Tibial artery (tissue), 4 donors: Measurements from ENCODE around the gene ARHGAP23.

Experiments used
- DNase-seq, 2 donors: peaks; one replicate each; pipeline ENCODE4 v3.0.0-alpha.2; 2019
- H3K27ac ChIP-seq, 2 donors: fragments of 200-600 bp; sonication (generic) in 1 of 2; 1 replicate in 1 of 2; 2 replicates in 1 of 2; pipeline ENCODE4 v1.5.1; 2018 to 2019; ENCODE audit warnings: mild to moderate bottlenecking in 1 of 2
- H3K27me3 ChIP-seq, 2 donors: fragments of 200-600 bp; sonication (generic) in 1 of 2; one replicate each; pipeline versions ENCODE4 v1.5.1 to v1.6.0; 2016 to 2019
- H3K36me3 ChIP-seq, 3 donors: fragments of 200-600 bp; sonication (generic) in 2 of 3; one replicate each; pipeline ENCODE4 v1.5.1; 2016 to 2019; ENCODE audit warnings: mild to moderate bottlenecking in 2 of 3
- H3K4me1 ChIP-seq, 4 donors: fragments of 200-600 bp; sonication (generic) in 2 of 4; 1 replicate in 3 of 4; 2 replicates in 1 of 4; pipeline ENCODE4 v1.5.1; 2016 to 2019
- H3K4me3 ChIP-seq, 2 donors: fragments of 200-600 bp; sonication (generic) in 1 of 2; 1 replicate in 1 of 2; 2 replicates in 1 of 2; pipeline ENCODE4 v1.5.1; 2018 to 2019; ENCODE audit warnings: mild to moderate bottlenecking in 2 of 2
- H3K9me3 ChIP-seq, 3 donors: fragments of 200-600 bp; sonication (generic) in 1 of 3; one replicate each; pipeline ENCODE4 v1.5.1; 2016 to 2019
- CTCF ChIP-seq, 2 experiments: fragments of 200-600 bp in 1 of 2; fragments of 450-650 bp in 1 of 2; IDR thresholded peaks; one replicate each; pipeline ENCODE4 v1.5.1; 2017 to 2019; ENCODE audit warnings: antibody characterized with exemption in 2 of 2, mild to moderate bottlenecking in 1 of 2, moderate library complexity in 1 of 2
- intact Hi-C: fragments of 100-400 bp; cut with DNase I; formaldehyde crosslinking; loops from one replicate; pipeline ENCODE4 v1.15.0; 2023; ENCODE audit warnings: low total_unique reads

ARHGAP23 gene

GRCh38 chr17:38457577-38458371 is 29.5 kb downstream of the ARHGAP23 start:
- DNase-seq, result no peak
- Histone ChIP-seq H3K27ac (no peak overlapping the region), H3K4me1 (peaks cover 0 to 50% (median 35%) of the 10 kb centered on the region in 4 donors), H3K27me3 (no peaks in the 10 kb centered on the region), H3K9me3 (no peaks in the 10 kb centered on the region), H3K4me3 (no peak overlapping the region), H3K36me3 (peaks cover 15 to 45% (median 34%) of the 10 kb centered on the region in 3 donors)
- no peak for TF ChIP-seq CTCF (IDR thresholded peaks at IDR 0.05)
- intact Hi-C loops, result no loop called here

GRCh38 chr17:38458521-38458920 is 30.3 kb downstream of the ARHGAP23 start:
- peaks cover 15 to 46% (median 34%) of the 10 kb centered on the region in 3 donors for H3K36me3 ChIP-seq
- no peak overlapping the region for H3K27ac ChIP-seq
- TF ChIP-seq CTCF (IDR thresholded peaks at IDR 0.05), result no peak
- intact Hi-C loops, result no loop called here
- no peak for DNase-seq
- no peaks in the 10 kb centered on the region for H3K9me3 ChIP-seq
- H3K27me3 ChIP-seq, result no peaks in the 10 kb centered on the region
- H3K4me1 ChIP-seq, result peaks cover 0 to 51% (median 38%) of the 10 kb centered on the region in 4 donors
- no peak overlapping the region for H3K4me3 ChIP-seq

GRCh38 chr17:38459567-38459966 is 31.3 kb downstream of the ARHGAP23 start:
- no peaks in the 10 kb centered on the region for H3K27me3 ChIP-seq
- H3K4me1 ChIP-seq, result peaks cover 0 to 55% (median 45%) of the 10 kb centered on the region in 4 donors
- no peaks in the 10 kb centered on the region for H3K9me3 ChIP-seq
- no peak for DNase-seq
- H3K36me3 ChIP-seq, result peaks cover 15 to 46% (median 34%) of the 10 kb centered on the region in 3 donors
- no peak overlapping the region for H3K4me3 ChIP-seq
- intact Hi-C loops, result no loop called here
- H3K27ac ChIP-seq, result no peak overlapping the region
- no peak for TF ChIP-seq CTCF (IDR thresholded peaks at IDR 0.05)

GRCh38 chr17:38460082-38460715 is 31.9 kb downstream of the ARHGAP23 start:
- Histone ChIP-seq H3K27ac (no peak overlapping the region), H3K36me3 (peaks cover 15 to 46% (median 34%) of the 10 kb centered on the region in 3 donors), H3K4me3 (no peak overlapping the region), H3K27me3 (no peaks in the 10 kb centered on the region), H3K9me3 (no peaks in the 10 kb centered on the region), H3K4me1 (peaks cover 0 to 50% (median 41%) of the 10 kb centered on the region in 4 donors)
- intact Hi-C loops, result no loop called here
- DNase-seq, result no peak
- TF ChIP-seq CTCF (IDR thresholded peaks at IDR 0.05), result no peak

- H3K27ac ChIP-seq, result peak overlapping the region in 1 of 2 donors; percentile 4
- intact Hi-C loops, result no loop called here
- no peaks in the 10 kb centered on the region for H3K9me3 ChIP-seq
- no peak overlapping the region for H3K4me3 ChIP-seq
- DNase-seq, result no peak
- no peak for TF ChIP-seq CTCF (IDR thresholded peaks at IDR 0.05)
- H3K27me3 ChIP-seq, result no peaks in the 10 kb centered on the region
- H3K4me1 ChIP-seq, result peaks cover 0 to 48% (median 38%) of the 10 kb centered on the region in 4 donors
- peaks cover 15 to 46% (median 34%) of the 10 kb centered on the region in 3 donors for H3K36me3 ChIP-seq
These were observed 32.7 kb downstream of the ARHGAP23 start for GRCh38 chr17:38460716-38461630.
